Inflammatory macrophage (primary cell): Measurements from ENCODE around the gene COA4.
A peak's percentile ranks its signal among the peaks of the same experiment; 100 is the strongest.

Source experiments
- DNase-seq, 2 donors: peaks; one replicate each; pipeline ENCODE4 v3.0.0-alpha.2; 2020 to 2022

Gene COA4

DNA sequence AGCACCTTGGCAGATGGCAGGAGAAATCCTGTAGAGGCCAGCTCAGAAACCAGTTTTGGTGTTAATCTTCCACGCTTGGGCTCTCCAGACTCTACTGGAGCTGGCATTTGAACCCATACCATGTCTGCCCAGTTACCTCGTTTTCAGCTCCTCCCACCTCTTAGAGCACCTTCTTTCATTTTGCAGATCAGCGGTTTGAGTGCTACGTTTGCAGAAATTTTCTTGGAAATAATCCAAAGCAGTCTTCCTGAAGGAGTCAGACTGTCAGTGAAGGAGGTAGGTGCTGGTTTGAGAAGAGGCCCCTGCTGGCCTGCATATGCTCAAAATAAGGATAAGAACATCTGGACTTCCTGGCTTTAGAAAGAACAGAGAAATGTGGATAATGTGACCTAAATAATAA is 13.7 kb downstream of the COA4 start:
- no peak for DNase-seq

DNA sequence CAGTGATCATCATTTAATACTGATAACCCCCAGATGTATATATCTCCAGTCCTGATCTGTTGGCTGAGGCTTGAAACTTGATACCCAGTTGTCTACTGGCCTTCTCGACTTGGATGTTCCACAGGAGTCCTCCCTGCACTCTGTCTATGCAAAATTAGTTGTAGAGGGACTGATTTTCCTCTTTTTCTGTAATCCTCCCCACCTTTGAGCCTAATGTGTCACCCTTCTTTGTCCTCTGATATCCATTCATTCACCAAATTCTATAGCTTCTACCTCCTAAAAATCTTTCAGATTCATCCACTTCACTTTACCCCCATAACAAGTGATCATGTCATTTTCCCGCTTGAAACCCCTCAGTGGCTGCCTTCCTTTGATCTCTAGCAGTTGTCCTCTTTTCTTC is 16.4 kb downstream of the COA4 start:
- no peak for DNase-seq

DNA sequence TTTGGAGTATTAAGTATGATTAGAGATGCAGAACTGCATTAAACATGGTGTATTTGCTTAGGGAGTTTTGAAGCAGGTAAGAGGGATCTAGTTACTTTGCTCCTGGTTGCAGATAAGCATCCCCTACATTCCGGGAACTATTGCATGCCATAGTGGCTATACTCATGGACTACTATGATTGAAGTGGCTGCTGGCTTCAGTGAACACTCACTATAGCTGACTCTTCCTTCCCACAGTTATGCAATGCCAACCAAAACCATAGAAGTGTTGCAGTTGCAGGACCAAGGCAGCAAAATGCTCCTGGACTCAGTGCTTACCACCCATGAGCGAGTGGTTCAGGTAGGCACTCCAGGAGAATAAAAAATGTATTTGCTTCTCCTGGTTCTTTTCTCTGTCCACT is 17.0 kb downstream of the COA4 start:
- DNase-seq: no peak

DNA sequence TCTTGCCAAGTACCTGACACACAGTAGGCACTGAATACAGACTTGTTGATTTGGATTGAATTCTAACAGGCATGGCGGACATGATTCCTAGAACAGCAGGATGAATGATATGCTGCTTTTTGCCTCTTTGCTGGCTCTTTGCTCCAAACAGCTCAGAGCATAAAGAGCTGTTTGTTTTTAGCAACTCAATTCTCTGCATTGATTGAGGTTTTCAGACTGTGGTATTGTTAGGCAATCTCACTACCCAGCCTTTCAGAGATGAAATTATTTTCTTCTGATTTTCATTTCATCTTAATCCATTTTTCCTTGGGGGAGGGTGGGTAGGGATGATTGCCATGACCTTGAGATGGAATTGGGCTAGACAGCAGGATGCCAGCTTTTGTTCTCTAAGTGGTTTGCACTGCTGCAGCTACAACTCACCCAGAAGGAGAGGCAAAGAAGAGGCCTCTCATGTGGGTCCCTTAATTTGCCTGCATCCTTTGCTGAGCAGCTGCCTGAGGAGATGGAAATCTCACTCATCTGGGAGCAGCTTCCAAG is 20.5 kb downstream of the COA4 start:
- no peak for DNase-seq

- DNase-seq: no peak
These were observed 22.0 kb downstream of the COA4 start for GRCh38 chr11:73854680-73855079.

DNA sequence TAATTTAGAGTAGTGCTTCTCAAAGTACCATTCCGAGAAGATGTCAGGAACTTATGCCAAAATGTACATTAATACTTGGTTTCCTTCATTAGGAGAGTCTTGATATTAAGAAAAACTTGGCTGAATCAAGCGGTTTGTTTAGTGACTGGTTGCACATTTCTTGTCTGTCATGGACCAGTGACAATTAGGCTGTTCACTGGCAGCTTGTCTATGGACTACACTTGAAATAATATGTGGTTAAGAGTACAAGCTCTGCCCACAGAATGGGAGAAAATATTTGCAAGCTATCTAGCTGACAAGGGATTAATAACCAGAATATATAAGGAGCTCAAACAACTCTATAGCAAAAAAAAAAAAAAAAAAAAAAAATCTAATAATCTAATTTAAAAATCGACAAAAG is 24.6 kb downstream of the COA4 start:
- DNase-seq: no peak

- peak in 1 of 2 donors; percentile 65 for DNase-seq
These were observed 25.4 kb downstream of the COA4 start for GRCh38 chr11:73851046-73851764.

DNA sequence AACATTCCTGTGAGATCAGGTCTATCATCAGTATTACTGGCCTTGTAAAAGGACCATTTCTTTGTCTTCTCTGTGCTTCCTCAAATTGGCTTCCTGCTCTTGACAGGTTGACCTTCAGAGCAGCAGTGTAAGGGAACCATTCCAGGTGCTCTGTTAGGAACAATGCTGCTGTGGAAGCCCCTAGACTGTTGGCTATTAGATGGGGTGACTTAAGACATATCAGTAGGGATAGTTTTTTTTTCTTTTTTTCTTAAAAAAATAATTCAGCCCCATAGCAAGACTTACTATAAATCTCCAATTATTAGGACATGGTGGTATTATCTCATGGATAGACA is 37.6 kb downstream of the COA4 start:
- DNase-seq: no peak

GRCh38 chr11:73838443-73839122 is 38.1 kb downstream of the COA4 start:
- no peak for DNase-seq

GRCh38 chr11:73833067-73833466 is 43.6 kb downstream of the COA4 start:
- no peak for DNase-seq

GRCh38 chr11:73830261-73830660 is 46.4 kb downstream of the COA4 start:
- DNase-seq: no peak
